GM18505 (cell line): ENCODE results near the gene PKMYT1.

Experiments
- ATAC-seq: cut with Tn5 transposase; IDR thresholded peaks from one replicate; pipeline ENCODE4 v1.9.1; 2021; ENCODE audit not compliant: unreplicated experiment
- POLR2A ChIP-seq: IDR thresholded peaks from 4 replicates; pipeline ENCODE4 v1.6.1; 2011; ENCODE audit warnings: borderline replicate concordance; ENCODE audit not compliant: insufficient read depth, insufficient read length; ENCODE audit errors: extremely low read depth

Gene PKMYT1

GRCh38 chr16:2981899-2982250 is 1.6 kb upstream of the PKMYT1 start:
- TF ChIP-seq POLR2A: no peak
- no peak for ATAC-seq

GRCh38 chr16:2981177-2981898 is 1.1 kb upstream of the PKMYT1 start:
- no peak for ATAC-seq
- no peak for TF ChIP-seq POLR2A

DNA sequence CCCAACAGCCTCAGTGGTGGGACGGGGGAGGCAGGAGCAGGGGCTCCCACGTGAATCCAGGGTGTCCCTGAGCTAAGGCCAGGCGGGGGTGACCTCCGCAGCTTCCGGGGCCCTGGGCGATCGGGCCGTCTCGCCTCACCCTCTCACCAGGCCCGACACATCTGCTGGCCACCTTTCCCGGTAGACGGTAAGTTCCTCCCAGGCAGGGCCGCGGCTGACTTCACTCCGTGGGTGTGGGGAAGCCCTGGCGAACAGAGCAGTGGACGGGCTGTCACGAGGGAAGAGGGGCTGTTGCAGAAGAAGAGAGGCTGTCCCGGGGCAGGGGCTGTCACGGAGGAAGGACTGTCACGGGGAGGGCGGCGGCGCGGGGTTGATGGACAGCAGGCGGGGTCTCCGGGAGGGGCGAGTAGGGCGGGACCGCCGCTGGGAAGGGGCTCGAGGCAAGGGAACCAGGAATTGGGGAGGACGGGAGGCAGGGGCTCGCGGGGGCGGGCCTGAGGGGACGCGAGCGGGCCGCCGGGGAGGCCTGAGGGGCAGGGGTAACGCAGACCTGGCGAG is 498 bp downstream of the PKMYT1 start:
- TF ChIP-seq POLR2A: no peak
- ATAC-seq: no peak

GRCh38 chr16:2977440-2977839 is 2.8 kb downstream of the PKMYT1 start:
- no peak for TF ChIP-seq POLR2A
- ATAC-seq: no peak

DNA sequence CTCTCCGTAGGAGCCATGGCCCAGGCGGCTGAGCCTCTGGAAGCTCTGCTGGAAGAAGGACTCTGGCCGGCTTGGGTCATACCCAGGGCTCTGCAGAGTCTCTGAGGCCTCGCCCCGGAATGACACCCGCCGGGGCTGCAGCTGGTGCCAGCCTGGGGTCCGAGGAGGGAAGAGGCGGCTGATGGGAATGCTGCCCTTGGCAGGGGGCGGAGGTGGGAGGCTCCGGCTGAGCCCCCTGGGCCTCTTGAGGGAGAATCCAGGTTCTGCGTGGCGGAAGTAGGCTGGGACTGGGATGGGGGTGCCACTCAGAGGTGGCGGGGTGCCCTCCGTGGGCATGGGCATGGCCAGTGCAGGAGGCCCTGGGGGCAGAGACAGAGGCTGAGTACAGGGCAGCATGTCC is 3.6 kb downstream of the PKMYT1 start:
- TF ChIP-seq POLR2A: no peak
- ATAC-seq: no peak

- no peak for TF ChIP-seq POLR2A
- ATAC-seq: no peak
Observed at GRCh38 chr16:2976201-2976600, 4.0 kb downstream of the PKMYT1 start.

DNA sequence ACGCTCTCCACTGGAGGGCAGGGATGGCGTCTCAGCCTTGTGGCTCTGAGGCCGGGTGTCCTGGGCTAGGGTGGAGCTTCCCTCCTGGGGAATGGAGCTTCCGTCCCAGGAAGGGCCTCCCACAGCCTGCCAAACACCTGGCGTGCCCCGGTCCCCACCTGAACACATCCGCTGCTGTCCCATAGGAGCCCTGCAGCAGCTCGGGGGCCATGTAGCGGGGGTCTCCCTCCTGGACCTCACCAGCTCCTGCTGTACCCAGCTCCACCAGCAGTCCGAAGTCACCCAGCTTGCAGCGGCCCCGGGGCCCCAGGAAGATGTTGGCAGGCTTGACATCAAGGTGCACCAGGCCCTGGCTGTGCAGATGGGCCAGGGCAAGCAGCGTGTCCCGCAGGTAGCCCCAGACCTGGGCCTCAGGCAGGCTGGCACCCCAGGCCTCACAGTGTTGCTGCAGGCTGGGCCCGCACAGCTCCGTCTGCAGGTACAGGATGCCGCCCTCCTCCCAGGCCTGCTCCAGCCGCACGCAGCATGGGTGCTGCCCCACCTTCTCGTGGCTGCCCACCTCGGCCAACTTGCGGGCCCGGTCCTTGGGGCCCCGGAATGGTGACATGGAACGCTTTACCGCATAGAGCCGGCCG is 5.0 kb downstream of the PKMYT1 start:
- no peak for ATAC-seq
- TF ChIP-seq POLR2A: no peak

DNA sequence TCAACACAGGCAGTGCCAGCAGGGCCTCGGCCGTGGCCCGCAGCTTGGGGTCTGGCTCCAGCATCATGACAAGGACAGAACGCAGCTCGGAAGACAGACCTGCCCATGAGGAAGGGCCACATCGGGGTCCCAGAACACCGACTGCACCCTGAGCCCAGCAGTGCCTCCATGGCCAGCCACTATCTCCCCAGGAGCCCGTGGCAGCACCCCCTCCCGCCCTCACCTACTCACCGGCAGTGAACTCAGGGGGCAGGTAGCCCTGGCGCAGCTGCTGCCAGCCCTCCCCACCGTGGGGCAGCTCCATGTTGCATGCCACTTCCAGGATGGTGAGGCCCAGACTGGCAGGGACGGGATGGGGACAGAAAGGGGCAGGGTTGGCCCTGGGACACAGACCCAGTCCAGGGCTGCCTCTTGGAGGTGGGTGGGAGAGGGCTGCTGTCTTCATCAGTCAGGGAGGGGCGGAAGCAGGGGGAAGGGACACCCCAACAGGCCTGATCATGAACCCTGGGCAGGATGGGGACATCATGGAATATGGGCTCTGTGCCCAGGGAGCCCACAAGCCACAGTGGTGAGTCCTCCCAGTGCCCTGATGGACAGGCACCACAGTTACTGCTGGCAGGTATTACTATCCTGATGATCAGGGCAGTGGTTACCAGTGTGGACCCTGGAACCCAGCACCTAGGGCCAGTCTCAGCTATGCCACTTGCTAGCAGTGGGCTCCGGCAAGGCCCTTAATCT is 5.8 kb downstream of the PKMYT1 start:
- no peak for ATAC-seq
- TF ChIP-seq POLR2A: no peak

DNA sequence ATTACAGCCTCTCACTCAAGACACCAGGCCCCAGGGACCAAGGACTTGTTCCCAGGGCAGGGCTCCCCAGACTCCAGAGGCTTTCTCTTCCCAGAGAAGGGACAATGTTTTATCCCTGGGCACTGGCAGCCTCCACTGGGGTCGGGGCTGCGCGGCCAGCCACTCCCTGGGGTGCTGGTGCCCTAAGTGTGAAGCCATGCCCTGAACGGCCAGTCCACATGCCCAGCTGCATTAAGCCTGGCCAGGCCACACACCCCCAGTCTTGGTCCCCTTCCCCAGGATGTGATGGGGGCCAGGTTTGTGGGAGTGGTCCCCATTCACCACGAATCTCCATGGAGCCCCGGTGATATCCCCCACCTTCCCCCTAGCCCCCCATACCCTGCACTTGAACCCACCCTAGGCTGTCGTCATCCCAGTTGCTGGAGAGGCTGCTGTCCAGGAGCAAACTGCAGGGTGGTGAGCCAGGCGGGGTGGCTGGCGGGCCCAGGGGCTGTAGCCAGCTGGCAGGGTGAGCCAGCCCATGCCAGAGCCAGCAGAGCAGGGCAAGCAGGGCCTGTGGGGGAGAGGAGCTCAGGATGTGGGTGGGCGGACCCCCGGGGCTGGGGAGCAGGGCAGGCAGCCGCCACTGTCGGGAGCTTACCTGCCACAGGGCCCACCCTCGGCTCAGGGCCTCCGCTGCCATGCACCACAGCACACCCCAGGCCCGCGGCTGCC is 6.5 kb downstream of the PKMYT1 start:
- no peak for TF ChIP-seq POLR2A
- no peak for ATAC-seq

GRCh38 chr16:2973093-2973492 is 7.2 kb downstream of the PKMYT1 start:
- TF ChIP-seq POLR2A: no peak
- ATAC-seq: no peak

- ATAC-seq: no peak
- TF ChIP-seq POLR2A: no peak
Observed at GRCh38 chr16:2971985-2972784, 8.1 kb downstream of the PKMYT1 start.
